ENCODE results near the gene PAX7.

Gene PAX7

DNA sequence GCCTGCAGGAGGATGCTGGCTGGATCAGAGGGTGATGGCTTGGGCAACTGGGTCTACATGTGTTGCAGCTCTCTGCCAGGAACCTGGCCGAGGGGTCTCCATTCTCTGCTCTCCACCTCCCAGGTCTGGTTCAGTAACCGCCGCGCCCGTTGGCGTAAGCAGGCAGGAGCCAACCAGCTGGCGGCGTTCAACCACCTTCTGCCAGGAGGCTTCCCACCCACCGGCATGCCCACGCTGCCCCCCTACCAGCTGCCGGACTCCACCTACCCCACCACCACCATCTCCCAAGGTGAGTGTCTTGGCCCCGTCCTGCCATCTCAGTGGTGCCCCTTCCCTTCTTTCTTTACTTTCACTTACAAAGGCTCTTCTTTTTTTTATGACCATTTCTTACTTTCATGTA is 69.9 kb downstream of the PAX7 start:
- Histone ChIP-seq H3K27ac (ENCODE audit: low read depth, low read length) (no peak overlapping the region), H3K4me3 (ENCODE audit: insufficient read depth, low read length, poor library complexity, severe bottlenecking) (no peak overlapping the region), H4K20me1 (ENCODE audit: low read depth, low read length) (no peaks in the 10 kb centered on the region), H2AFZ (ENCODE audit: low read depth, low read length, severe bottlenecking) (no peak overlapping the region), H3K27me3 (ENCODE audit: low read length) (no peaks in the 10 kb centered on the region), H3K79me2 (ENCODE audit: insufficient read depth, low read length) (no peaks in the 10 kb centered on the region), H3K9ac (ENCODE audit: low read length) (no peak overlapping the region), H3F3A (ENCODE audit: insufficient read depth) (no peaks in the 10 kb centered on the region), H3K9me3 (ENCODE audit: insufficient read depth, low read length) (no peaks in the 10 kb centered on the region), H3K36me3 (ENCODE audit: low read length) (no peaks in the 10 kb centered on the region), H3K4me2 (ENCODE audit: low read depth, low read length, poor library complexity, severe bottlenecking) (no peak overlapping the region), H3K9me2 (replicated peaks; ENCODE audit: insufficient read depth, low read length) (no peaks in the 10 kb centered on the region)
- TF ChIP-seq EZH2phosphoT487 (conservative IDR thresholded peaks at IDR 0.05; ENCODE audit: low read length): no peak
- TF ChIP-seq, protein P1, sequence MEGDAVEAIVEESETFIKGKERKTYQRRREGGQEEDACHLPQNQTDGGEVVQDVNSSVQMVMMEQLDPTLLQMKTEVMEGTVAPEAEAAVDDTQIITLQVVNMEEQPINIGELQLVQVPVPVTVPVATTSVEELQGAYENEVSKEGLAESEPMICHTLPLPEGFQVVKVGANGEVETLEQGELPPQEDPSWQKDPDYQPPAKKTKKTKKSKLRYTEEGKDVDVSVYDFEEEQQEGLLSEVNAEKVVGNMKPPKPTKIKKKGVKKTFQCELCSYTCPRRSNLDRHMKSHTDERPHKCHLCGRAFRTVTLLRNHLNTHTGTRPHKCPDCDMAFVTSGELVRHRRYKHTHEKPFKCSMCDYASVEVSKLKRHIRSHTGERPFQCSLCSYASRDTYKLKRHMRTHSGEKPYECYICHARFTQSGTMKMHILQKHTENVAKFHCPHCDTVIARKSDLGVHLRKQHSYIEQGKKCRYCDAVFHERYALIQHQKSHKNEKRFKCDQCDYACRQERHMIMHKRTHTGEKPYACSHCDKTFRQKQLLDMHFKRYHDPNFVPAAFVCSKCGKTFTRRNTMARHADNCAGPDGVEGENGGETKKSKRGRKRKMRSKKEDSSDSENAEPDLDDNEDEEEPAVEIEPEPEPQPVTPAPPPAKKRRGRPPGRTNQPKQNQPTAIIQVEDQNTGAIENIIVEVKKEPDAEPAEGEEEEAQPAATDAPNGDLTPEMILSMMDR (IDR thresholded peaks at IDR 0.05; ENCODE audit: insufficient read depth, low read length, poor library complexity, severe bottlenecking): no peak

DNA sequence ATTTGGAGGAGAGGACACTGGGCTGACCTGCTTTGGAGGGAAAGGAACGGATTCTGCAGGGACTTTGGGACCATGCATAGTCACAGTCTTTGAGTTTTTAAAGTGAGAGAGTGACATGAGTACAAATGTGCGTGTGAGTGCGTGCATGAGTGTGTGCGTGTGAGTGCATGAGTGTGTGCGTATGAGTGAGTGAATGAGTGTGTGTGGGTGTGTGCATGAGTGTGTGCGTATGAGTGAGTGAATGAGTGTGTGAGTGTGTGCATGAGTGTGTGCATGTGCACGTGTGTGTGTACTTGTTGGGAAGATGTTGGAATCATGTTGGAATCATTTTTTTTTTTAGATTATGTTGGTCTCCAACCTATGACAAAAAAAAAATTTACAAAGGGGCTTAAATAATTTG is 70.5 kb downstream of the PAX7 start:
- H3K36me3 ChIP-seq (ENCODE audit: low read length): no peaks in the 10 kb centered on the region
- TF ChIP-seq, protein P1 (IDR thresholded peaks at IDR 0.05; ENCODE audit: insufficient read depth, low read length, poor library complexity, severe bottlenecking): no peak
- TF ChIP-seq EZH2phosphoT487 (conservative IDR thresholded peaks at IDR 0.05; ENCODE audit: low read length): no peak

DNA sequence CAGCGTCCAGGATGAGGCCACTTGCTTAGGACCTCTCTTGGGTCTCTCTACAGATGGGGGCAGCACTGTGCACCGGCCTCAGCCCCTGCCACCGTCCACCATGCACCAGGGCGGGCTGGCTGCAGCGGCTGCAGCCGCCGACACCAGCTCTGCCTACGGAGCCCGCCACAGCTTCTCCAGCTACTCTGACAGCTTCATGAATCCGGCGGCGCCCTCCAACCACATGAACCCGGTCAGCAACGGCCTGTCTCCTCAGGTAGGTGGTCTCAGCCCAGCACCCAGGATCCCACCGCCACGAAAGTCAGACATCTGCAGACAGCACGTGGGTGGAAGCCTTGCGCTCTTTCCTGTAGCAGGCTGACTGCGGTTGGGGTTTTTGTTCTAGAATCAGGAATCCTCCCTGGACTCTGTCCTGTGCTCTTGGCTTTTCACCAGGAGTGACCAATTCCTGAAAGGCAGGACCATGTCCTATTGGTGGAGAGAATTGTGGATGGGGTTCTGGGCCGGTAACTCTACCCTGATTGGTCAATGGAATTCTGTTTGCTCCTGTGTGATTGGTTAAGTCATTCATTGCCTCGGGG is 72.5 kb downstream of the PAX7 start:
- H4K20me1 ChIP-seq (ENCODE audit: low read depth, low read length): no peaks in the 10 kb centered on the region
- H2AFZ ChIP-seq (ENCODE audit: low read depth, low read length, severe bottlenecking): no peak overlapping the region
- H3K27ac ChIP-seq (ENCODE audit: low read depth, low read length): no peak overlapping the region
- H3K9me2 ChIP-seq (replicated peaks; ENCODE audit: insufficient read depth, low read length): no peaks in the 10 kb centered on the region
- no peaks in the 10 kb centered on the region for H3K79me2 ChIP-seq (ENCODE audit: insufficient read depth, low read length)
- H3K4me3 ChIP-seq (ENCODE audit: insufficient read depth, low read length, poor library complexity, severe bottlenecking): no peak overlapping the region
- no peak overlapping the region for H3K4me2 ChIP-seq (ENCODE audit: low read depth, low read length, poor library complexity, severe bottlenecking)
- TF ChIP-seq EZH2phosphoT487 (conservative IDR thresholded peaks at IDR 0.05; ENCODE audit: low read length): no peak
- TF ChIP-seq, protein P1 (IDR thresholded peaks at IDR 0.05; ENCODE audit: insufficient read depth, low read length, poor library complexity, severe bottlenecking): no peak
- no peaks in the 10 kb centered on the region for H3K9me3 ChIP-seq (ENCODE audit: insufficient read depth, low read length)
- no peak overlapping the region for H3K9ac ChIP-seq (ENCODE audit: low read length)
- H3K27me3 ChIP-seq (ENCODE audit: low read length): no peaks in the 10 kb centered on the region
- H3K36me3 ChIP-seq (ENCODE audit: low read length): no peaks in the 10 kb centered on the region
- H3F3A ChIP-seq (ENCODE audit: insufficient read depth): no peaks in the 10 kb centered on the region

More for the DNA sequence above, 70.5 kb downstream of the PAX7 start:
- H3K4me2 ChIP-seq (ENCODE audit: low read depth, low read length, poor library complexity, severe bottlenecking): no peak overlapping the region
- no peaks in the 10 kb centered on the region for H3K9me3 ChIP-seq (ENCODE audit: insufficient read depth, low read length)
- no peaks in the 10 kb centered on the region for H4K20me1 ChIP-seq (ENCODE audit: low read depth, low read length)
- H3K79me2 ChIP-seq (ENCODE audit: insufficient read depth, low read length): no peaks in the 10 kb centered on the region
- no peaks in the 10 kb centered on the region for H3F3A ChIP-seq (ENCODE audit: insufficient read depth)
- H3K27ac ChIP-seq (ENCODE audit: low read depth, low read length): no peak overlapping the region
- no peaks in the 10 kb centered on the region for H3K9me2 ChIP-seq (replicated peaks; ENCODE audit: insufficient read depth, low read length)
- no peak overlapping the region for H3K4me3 ChIP-seq (ENCODE audit: insufficient read depth, low read length, poor library complexity, severe bottlenecking)
- H3K9ac ChIP-seq (ENCODE audit: low read length): no peak overlapping the region
- H2AFZ ChIP-seq (ENCODE audit: low read depth, low read length, severe bottlenecking): no peak overlapping the region
- no peaks in the 10 kb centered on the region for H3K27me3 ChIP-seq (ENCODE audit: low read length)
